ENCODE data around the gene PCNA. TPM values are rescaled to one million over a fixed set of nuclear protein-coding genes. Genes with fewer than 3 reads are reported as not detected.

The PCNA gene
- polyA plus RNA-seq, 1 donor (not counting 4 experiments of a cell fraction or from before 2014, with no cell fraction given) = 130 TPM

- dilution Hi-C loops (cut with MboI; ENCODE audit: extremely low pct_ligation_motif_present, low sequenced_read_pairs) = no loop called here
Measured at GRCh38 chr20:5069141-5069806, 50.5 kb downstream of the PCNA start.

GRCh38 chr20:5067877-5068645 is 51.7 kb downstream of the PCNA start:
- peak; percentile 13 for FAIRE-seq
- TF ChIP-seq CTCF (optimal IDR thresholded peaks at IDR 0.05 in 1 of 3, IDR thresholded peaks at IDR 0.05 in 1 of 3, conservative IDR thresholded peaks at IDR 0.05 in 1 of 3; ENCODE audit: extremely low read depth in 1 of 3, insufficient read depth in 2 of 3, low read length in 3 of 3) (no peak), EZH2 (IDR thresholded peaks at IDR 0.05; ENCODE audit: low read length) (no peak)

More at GRCh38 chr20:5069141-5069806, 50.5 kb downstream of the PCNA start:
- H4K20me1 ChIP-seq (ENCODE audit: control insufficient read depth, extremely low read depth, insufficient read depth, low read length) = no peaks in the 10 kb centered on the region
- no peak overlapping the region for H3K4me3 ChIP-seq (ENCODE audit: control insufficient read depth in 2 of 3, extremely low read depth in 1 of 3, insufficient read depth in 2 of 3, low read depth in 1 of 3, low read length in 3 of 3)
- DNase-seq (ENCODE audit: low read depth, low spot score) = no peak
- H3K9ac ChIP-seq (ENCODE audit: control insufficient read depth, extremely low read depth, insufficient read depth, low read length) = no peak overlapping the region
- no peaks in the 10 kb centered on the region for H3K9me3 ChIP-seq (ENCODE audit: control insufficient read depth, low read depth, low read length)
- peaks cover 27% of the 10 kb centered on the region for H3K4me1 ChIP-seq (ENCODE audit: control insufficient read depth, extremely low read depth, insufficient read depth, low read length)
- no peaks in the 10 kb centered on the region for H3K9me1 ChIP-seq (ENCODE audit: control insufficient read depth, extremely low read depth, insufficient read depth, low read length)
- H3K27me3 ChIP-seq (ENCODE audit: control insufficient read depth, extremely low read depth, insufficient read depth, low read length) = no peaks in the 10 kb centered on the region
- no peak overlapping the region for H3K4me2 ChIP-seq (ENCODE audit: control insufficient read depth, extremely low read depth, insufficient read depth, low read depth, low read length)
- H3K27ac ChIP-seq (ENCODE audit: control insufficient read depth, insufficient read depth, low read length) = no peak overlapping the region
- TF ChIP-seq CTCF (optimal IDR thresholded peaks at IDR 0.05 in 1 of 3, IDR thresholded peaks at IDR 0.05 in 1 of 3, conservative IDR thresholded peaks at IDR 0.05 in 1 of 3; ENCODE audit: extremely low read depth in 1 of 3, insufficient read depth in 2 of 3, low read length in 3 of 3) (no peak), EZH2 (IDR thresholded peaks at IDR 0.05; ENCODE audit: low read length) (no peak)
- no peaks in the 10 kb centered on the region for H3K79me2 ChIP-seq (ENCODE audit: control insufficient read depth, insufficient read depth, low read length)
- H2AFZ ChIP-seq (ENCODE audit: control insufficient read depth, low read length) = no peak overlapping the region
- no peaks in the 10 kb centered on the region for H3K36me3 ChIP-seq (ENCODE audit: control insufficient read depth in 2 of 2, extremely low read depth in 1 of 2, insufficient read depth in 2 of 2, low read length in 2 of 2)
- no peak for FAIRE-seq

More at GRCh38 chr20:5067877-5068645, 51.7 kb downstream of the PCNA start:
- Histone ChIP-seq H3K9me3 (ENCODE audit: control insufficient read depth, low read depth, low read length) (no peaks in the 10 kb centered on the region), H3K27me3 (ENCODE audit: control insufficient read depth, extremely low read depth, insufficient read depth, low read length) (no peaks in the 10 kb centered on the region), H4K20me1 (ENCODE audit: control insufficient read depth, extremely low read depth, insufficient read depth, low read length) (no peaks in the 10 kb centered on the region), H3K79me2 (ENCODE audit: control insufficient read depth, insufficient read depth, low read length) (no peaks in the 10 kb centered on the region), H3K4me1 (ENCODE audit: control insufficient read depth, extremely low read depth, insufficient read depth, low read length) (peaks cover 16% of the 10 kb centered on the region), H3K9me1 (ENCODE audit: control insufficient read depth, extremely low read depth, insufficient read depth, low read length) (no peaks in the 10 kb centered on the region), H3K4me2 (ENCODE audit: control insufficient read depth, extremely low read depth, insufficient read depth, low read depth, low read length) (no peak overlapping the region), H3K9ac (ENCODE audit: control insufficient read depth, extremely low read depth, insufficient read depth, low read length) (no peak overlapping the region), H3K36me3 (ENCODE audit: control insufficient read depth in 2 of 2, extremely low read depth in 1 of 2, insufficient read depth in 2 of 2, low read length in 2 of 2) (no peaks in the 10 kb centered on the region), H2AFZ (ENCODE audit: control insufficient read depth, low read length) (no peak overlapping the region), H3K27ac (ENCODE audit: control insufficient read depth, insufficient read depth, low read length) (no peak overlapping the region), H3K4me3 (ENCODE audit: control insufficient read depth in 2 of 3, extremely low read depth in 1 of 3, insufficient read depth in 2 of 3, low read depth in 1 of 3, low read length in 3 of 3) (no peak overlapping the region)
- dilution Hi-C loops (cut with MboI; ENCODE audit: extremely low pct_ligation_motif_present, low sequenced_read_pairs) = no loop called here
- no peak for DNase-seq (ENCODE audit: low read depth, low spot score)

All from keratinocyte (primary cell).